Endothelial cell (in vitro differentiated cells): ENCODE data around the gene CMTM7. TPM values are rescaled to one million over a fixed set of nuclear protein-coding genes. Genes with fewer than 3 reads are reported as not detected.

ENCODE experiments used
- DNase-seq: peaks from one replicate; pipeline ENCODE4 v3.0.0; 2021; ENCODE audit warnings: low spot score
- H3K27ac Mint-ChIP-seq: one replicate; pipeline ENCODE4 v1.8.0; 2021; ENCODE audit warnings: mixed read lengths, inconsistent platforms; ENCODE audit not compliant: unreplicated experiment
- H3K27me3 Mint-ChIP-seq: one replicate; pipeline ENCODE4 v1.8.0; 2021; ENCODE audit warnings: mild to moderate bottlenecking, moderate library complexity, mixed read lengths, inconsistent platforms; ENCODE audit not compliant: unreplicated experiment
- H3K36me3 Mint-ChIP-seq: one replicate; pipeline ENCODE4 v1.8.0; 2021; ENCODE audit warnings: mild to moderate bottlenecking, low read depth, mixed read lengths, inconsistent platforms; ENCODE audit not compliant: unreplicated experiment
- H3K4me1 Mint-ChIP-seq: one replicate; pipeline ENCODE4 v1.8.0; 2021; ENCODE audit warnings: mild to moderate bottlenecking, mixed read lengths, inconsistent platforms; ENCODE audit not compliant: unreplicated experiment
- H3K4me3 Mint-ChIP-seq: one replicate; pipeline ENCODE4 v1.8.0; 2021; ENCODE audit warnings: mild to moderate bottlenecking, mixed read lengths, inconsistent platforms; ENCODE audit not compliant: unreplicated experiment
- H3K9me3 Mint-ChIP-seq: one replicate; pipeline ENCODE4 v1.8.0; 2021; ENCODE audit warnings: mixed read lengths, inconsistent platforms; ENCODE audit not compliant: unreplicated experiment
- total RNA-seq: library from RNA; stranded (reverse); fragmentation: NEBNext Ultra II Directional; extraction: Animal tissue kit (Norgen Biotek cat#: 25700); gene quantifications from one replicate; pipeline ENCODE4 v1.2.1, GENCODE V29; 2021; ENCODE audit not compliant: unreplicated experiment
- TF ChIP-seq, protein P1 (sequence below): fragments of 200-600 bp; sonication (generic); IDR thresholded peaks from one replicate; pipeline ENCODE4 v1.5.0; 2021; ENCODE audit warnings: antibody characterized with exemption; ENCODE audit not compliant: unreplicated experiment

The CMTM7 gene
- total RNA-seq, 1 donor from 2014 or later: 54.4 TPM

DNA sequence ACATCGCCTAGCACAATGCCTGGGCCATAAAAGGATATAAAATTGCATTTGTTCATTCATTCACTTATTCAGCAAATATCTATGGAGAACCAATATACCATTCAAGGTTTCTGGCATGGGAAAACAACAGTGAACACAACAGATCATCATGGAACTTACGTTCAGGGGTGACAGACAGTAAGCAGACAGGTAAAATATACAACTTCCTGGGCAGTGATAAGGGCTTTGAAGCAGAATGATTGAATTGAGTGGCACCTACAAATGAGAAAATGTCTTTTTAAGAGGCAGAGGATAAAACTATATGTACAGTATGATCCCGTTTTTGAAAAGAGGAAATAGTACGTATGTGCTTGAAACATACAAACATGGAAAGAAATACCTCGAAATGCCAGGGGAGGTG, 39.2 kb downstream of the CMTM7 start:
- Mint-ChIP-seq H3K4me1 (peaks cover 27% of the 10 kb centered on the region), H3K36me3 (peaks cover 7% of the 10 kb centered on the region), H3K27ac (no peak overlapping the region), H3K4me3 (no peak overlapping the region), H3K27me3 (peaks cover 8% of the 10 kb centered on the region), H3K9me3 (no peaks in the 10 kb centered on the region)
- TF ChIP-seq, protein P1, sequence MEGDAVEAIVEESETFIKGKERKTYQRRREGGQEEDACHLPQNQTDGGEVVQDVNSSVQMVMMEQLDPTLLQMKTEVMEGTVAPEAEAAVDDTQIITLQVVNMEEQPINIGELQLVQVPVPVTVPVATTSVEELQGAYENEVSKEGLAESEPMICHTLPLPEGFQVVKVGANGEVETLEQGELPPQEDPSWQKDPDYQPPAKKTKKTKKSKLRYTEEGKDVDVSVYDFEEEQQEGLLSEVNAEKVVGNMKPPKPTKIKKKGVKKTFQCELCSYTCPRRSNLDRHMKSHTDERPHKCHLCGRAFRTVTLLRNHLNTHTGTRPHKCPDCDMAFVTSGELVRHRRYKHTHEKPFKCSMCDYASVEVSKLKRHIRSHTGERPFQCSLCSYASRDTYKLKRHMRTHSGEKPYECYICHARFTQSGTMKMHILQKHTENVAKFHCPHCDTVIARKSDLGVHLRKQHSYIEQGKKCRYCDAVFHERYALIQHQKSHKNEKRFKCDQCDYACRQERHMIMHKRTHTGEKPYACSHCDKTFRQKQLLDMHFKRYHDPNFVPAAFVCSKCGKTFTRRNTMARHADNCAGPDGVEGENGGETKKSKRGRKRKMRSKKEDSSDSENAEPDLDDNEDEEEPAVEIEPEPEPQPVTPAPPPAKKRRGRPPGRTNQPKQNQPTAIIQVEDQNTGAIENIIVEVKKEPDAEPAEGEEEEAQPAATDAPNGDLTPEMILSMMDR: no peak
- no peak for DNase-seq

- H3K4me3 Mint-ChIP-seq: no peak overlapping the region
- H3K27me3 Mint-ChIP-seq: peaks cover 8% of the 10 kb centered on the region
- no peaks in the 10 kb centered on the region for H3K9me3 Mint-ChIP-seq
- H3K4me1 Mint-ChIP-seq: peaks cover 30% of the 10 kb centered on the region
- H3K27ac Mint-ChIP-seq: no peak overlapping the region
- TF ChIP-seq, protein P1: no peak
- peaks cover 7% of the 10 kb centered on the region for H3K36me3 Mint-ChIP-seq
- DNase-seq: no peak
These were observed 39.8 kb downstream of the CMTM7 start for GRCh38 chr3:32431481-32431880.

DNA sequence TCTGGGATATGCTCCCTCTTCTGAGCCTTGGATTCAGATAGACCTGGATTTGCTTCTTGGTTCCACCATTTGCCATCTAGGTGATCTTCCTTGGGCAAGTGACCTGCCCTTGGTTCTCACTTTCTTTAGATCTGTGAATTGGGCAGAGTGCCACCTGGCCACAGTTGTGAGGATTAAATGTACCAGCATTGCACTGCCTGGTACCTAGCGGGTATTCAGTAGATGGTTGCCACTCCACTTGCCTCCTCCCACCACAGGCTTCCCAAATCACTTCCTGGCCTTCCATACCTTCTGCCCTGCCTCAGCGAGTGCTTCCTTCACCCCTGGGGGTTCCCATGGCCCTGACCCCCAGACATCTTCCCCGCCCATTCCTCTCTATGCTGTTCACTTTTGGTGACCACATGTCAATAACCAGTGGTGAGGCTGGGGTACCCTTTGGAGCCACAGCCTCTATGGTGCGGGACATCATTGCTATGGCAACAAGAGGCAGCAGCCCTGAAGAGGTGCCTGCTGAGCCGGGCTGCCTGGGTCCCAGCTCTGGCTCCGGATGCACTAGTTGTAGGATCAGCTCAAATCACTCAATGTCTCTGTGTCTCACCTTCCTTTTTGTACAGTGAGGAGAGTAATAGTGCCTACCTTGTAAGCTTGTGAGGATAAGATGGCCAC, 40.5 kb downstream of the CMTM7 start:
- TF ChIP-seq, protein P1: no peak
- Mint-ChIP-seq H3K27ac (no peak overlapping the region), H3K9me3 (no peaks in the 10 kb centered on the region), H3K27me3 (peaks cover 8% of the 10 kb centered on the region), H3K36me3 (peaks cover 7% of the 10 kb centered on the region), H3K4me1 (peaks cover 27% of the 10 kb centered on the region), H3K4me3 (no peak overlapping the region)
- no peak for DNase-seq

DNA sequence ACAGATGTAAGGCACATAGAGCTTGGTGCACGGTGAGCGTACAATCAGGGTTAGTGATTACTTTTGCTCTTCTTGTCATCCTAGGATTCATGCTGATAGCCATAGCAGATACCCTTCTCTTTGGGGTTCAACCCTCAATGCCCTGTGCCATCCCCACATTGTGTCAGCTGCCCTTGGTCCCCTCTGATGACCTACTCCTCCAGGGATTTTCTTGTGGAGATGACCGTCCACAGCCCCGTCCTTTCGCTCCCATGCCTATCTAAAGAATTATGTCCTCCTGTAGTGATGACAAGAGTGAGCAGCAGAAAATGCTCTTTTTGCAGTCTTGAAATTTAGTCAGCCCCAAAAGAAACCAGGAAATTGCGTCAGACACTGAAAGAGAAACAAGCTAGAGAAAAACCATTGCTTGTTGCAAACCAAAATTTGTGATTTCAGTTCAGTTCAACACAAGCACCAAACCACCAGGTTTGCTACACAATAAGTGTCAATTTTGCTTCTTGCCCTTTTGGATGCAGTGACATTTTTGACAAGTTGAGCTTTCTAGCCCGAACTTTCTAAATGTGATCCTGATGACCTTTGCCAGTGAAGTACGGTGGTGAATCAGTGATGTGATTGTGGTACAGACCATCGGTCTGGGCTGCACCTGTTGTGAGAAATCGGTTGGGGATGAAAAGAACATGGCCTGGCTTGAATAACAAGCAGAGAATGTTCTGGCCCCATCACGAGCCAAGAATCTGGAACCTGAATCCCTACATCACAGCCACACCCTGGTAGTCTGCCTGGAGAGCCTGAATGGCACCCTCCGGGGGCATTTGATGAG, 41.3 kb downstream of the CMTM7 start:
- Mint-ChIP-seq H3K36me3 (peaks cover 7% of the 10 kb centered on the region), H3K27me3 (peaks cover 8% of the 10 kb centered on the region), H3K4me1 (peaks cover 22% of the 10 kb centered on the region), H3K9me3 (no peaks in the 10 kb centered on the region), H3K27ac (no peak overlapping the region), H3K4me3 (no peak overlapping the region)
- DNase-seq: no peak
- TF ChIP-seq, protein P1: no peak

DNA sequence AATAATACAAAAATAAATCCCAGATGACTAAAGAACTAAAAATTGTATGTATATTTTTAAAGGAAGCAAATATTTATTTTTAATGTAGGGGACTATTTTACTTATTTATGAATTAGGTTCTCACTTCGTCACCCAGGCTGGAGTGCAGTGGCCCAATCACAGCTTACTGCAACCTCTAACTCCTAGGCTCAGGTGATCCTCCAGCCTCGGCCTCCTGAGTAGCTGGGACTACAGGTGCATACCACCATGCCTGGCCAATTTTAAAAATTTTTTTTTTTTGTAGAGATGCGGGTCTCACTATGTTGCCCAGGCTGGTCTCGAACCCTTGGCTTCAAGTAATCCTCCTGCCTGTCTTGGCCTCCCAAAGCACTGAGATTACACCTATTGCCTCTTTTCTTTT, 42.6 kb downstream of the CMTM7 start:
- Mint-ChIP-seq H3K4me3 (no peak overlapping the region), H3K4me1 (peaks cover 25% of the 10 kb centered on the region), H3K27ac (no peak overlapping the region), H3K9me3 (no peaks in the 10 kb centered on the region), H3K27me3 (peaks cover 8% of the 10 kb centered on the region), H3K36me3 (peaks cover 7% of the 10 kb centered on the region)
- TF ChIP-seq, protein P1: no peak
- DNase-seq: no peak
